ENCODE results near the gene RPS25. TPM values are rescaled to one million over a fixed set of nuclear protein-coding genes. Genes with fewer than 3 reads are reported as not detected.
"Not testable (repeated sequence)": the region's sequence is repeated elsewhere in the genome, so short reads cannot be mapped to it uniquely, and the experiment has no call there.

Gene RPS25
- total RNA-seq: 100 to 1,000 TPM; 672 to 840 TPM

GRCh38 chr11:119018074-119018938 is at the start of gene RPS25, which contains the start of gene TRAPPC4:
RPS25 (minus strand) TSS chr11:119018343; CDS start chr11:119018284, 59 bp downstream.
TRAPPC4 (plus strand) TSS chr11:119018766; CDS start chr11:119018796, 30 bp downstream.
- Histone ChIP-seq H3K27ac (peak within 1 kb of the TSS; percentile 88 to 97), H3K27me3 (replicated peaks; ENCODE audit: insufficient read depth) (no peaks in the 10 kb centered on the region), H3K4me3 (peak within 1 kb of the TSS; percentile 99), H3K9me3 (no peaks in the 10 kb centered on the region), H3K36me3 (peaks cover 32% of the 10 kb centered on the region), H3K4me1 (ENCODE audit: control insufficient read depth in 1 of 2, low read depth in 2 of 2) (peaks cover 23 to 49% of the 10 kb centered on the region in 2 donors)
- peak; percentile 92 for ATAC-seq (ENCODE audit: insufficient number of reproducible peaks, low FRiP score, low read depth)
- no peak for TF ChIP-seq CTCF (IDR thresholded peaks at IDR 0.05)
- peak; percentile 87 for DNase-seq (ENCODE audit: low spot score)

- peak; percentile 92 for DNase-seq (ENCODE audit: low spot score)
- Histone ChIP-seq H3K4me3 (peak within 1 kb of the TSS; percentile 84), H3K27me3 (replicated peaks; ENCODE audit: insufficient read depth) (no peaks in the 10 kb centered on the region), H3K36me3 (peaks cover 25% of the 10 kb centered on the region), H3K27ac (peak within 1 kb of the TSS; percentile 91 to 94), H3K9me3 (no peaks in the 10 kb centered on the region), H3K4me1 (ENCODE audit: control insufficient read depth in 1 of 2, low read depth in 2 of 2) (peaks cover 18 to 36% of the 10 kb centered on the region in 2 donors)
- peak; percentile 89 for ATAC-seq (ENCODE audit: insufficient number of reproducible peaks, low FRiP score, low read depth)
- TF ChIP-seq CTCF (IDR thresholded peaks at IDR 0.05): no peak
Measured at GRCh38 chr11:119067371-119068222, 49.5 kb upstream of the RPS25 start, which contains the start of gene VPS11. VPS11 (plus strand) TSS chr11:119067818; CDS start chr11:119067824, 6 bp downstream.

- no peaks in the 10 kb centered on the region for H3K9me3 ChIP-seq
- peaks cover 4% of the 10 kb centered on the region for H3K36me3 ChIP-seq
- no peaks in the 10 kb centered on the region for H3K27me3 ChIP-seq (replicated peaks; ENCODE audit: insufficient read depth)
- no peak overlapping the region for H3K4me3 ChIP-seq
- no peak for DNase-seq (ENCODE audit: low spot score)
- no peak overlapping the region for H3K27ac ChIP-seq
- TF ChIP-seq CTCF (IDR thresholded peaks at IDR 0.05): no peak
- no peak for ATAC-seq (ENCODE audit: insufficient number of reproducible peaks, low FRiP score, low read depth)
- H3K4me1 ChIP-seq (ENCODE audit: control insufficient read depth in 1 of 2, low read depth in 2 of 2): peaks cover 18 to 42% of the 10 kb centered on the region in 2 donors
Measured at GRCh38 chr11:119065369-119065768, 47.2 kb upstream of the RPS25 start.

GRCh38 chr11:119062779-119063178 is 44.6 kb upstream of the RPS25 start:
- no peaks in the 10 kb centered on the region for H3K36me3 ChIP-seq
- H3K27ac ChIP-seq: peak overlapping the region in 1 of 2 donors; percentile 61
- ATAC-seq (ENCODE audit: insufficient number of reproducible peaks, low FRiP score, low read depth): no peak
- no peak for DNase-seq (ENCODE audit: low spot score)
- H3K9me3 ChIP-seq: no peaks in the 10 kb centered on the region
- H3K4me1 ChIP-seq (ENCODE audit: control insufficient read depth in 1 of 2, low read depth in 2 of 2): peaks cover 15 to 36% of the 10 kb centered on the region in 2 donors
- TF ChIP-seq CTCF (IDR thresholded peaks at IDR 0.05): no peak
- H3K4me3 ChIP-seq: no peak overlapping the region
- H3K27me3 ChIP-seq (replicated peaks; ENCODE audit: insufficient read depth): no peaks in the 10 kb centered on the region

GRCh38 chr11:119061256-119061655 is 43.1 kb upstream of the RPS25 start:
- no peak for DNase-seq (ENCODE audit: low spot score)
- Histone ChIP-seq H3K36me3 (no peaks in the 10 kb centered on the region), H3K4me1 (ENCODE audit: control insufficient read depth in 1 of 2, low read depth in 2 of 2) (peaks cover 9 to 29% of the 10 kb centered on the region in 2 donors), H3K4me3 (no peak overlapping the region), H3K9me3 (no peaks in the 10 kb centered on the region), H3K27ac (no peak overlapping the region), H3K27me3 (replicated peaks; ENCODE audit: insufficient read depth) (no peaks in the 10 kb centered on the region)
- no peak for TF ChIP-seq CTCF (IDR thresholded peaks at IDR 0.05)
- ATAC-seq (ENCODE audit: insufficient number of reproducible peaks, low FRiP score, low read depth): no peak

- H3K4me3 ChIP-seq; H3K27me3 ChIP-seq (replicated peaks; ENCODE audit: insufficient read depth); H3K27ac ChIP-seq; ATAC-seq (ENCODE audit: insufficient number of reproducible peaks, low FRiP score, low read depth); H3K9me3 ChIP-seq; H3K36me3 ChIP-seq; DNase-seq (ENCODE audit: low spot score): not testable (repeated sequence)
- peaks cover 16 to 37% of the 10 kb centered on the region in 2 donors for H3K4me1 ChIP-seq (ENCODE audit: control insufficient read depth in 1 of 2, low read depth in 2 of 2)
Measured at GRCh38 chr11:119059128-119059527, 41.0 kb upstream of the RPS25 start.

Data from thoracic aorta (tissue), 2 donors.